CD4-positive, CD25-positive, alpha-beta regulatory T cell (primary cell): Measurements from ENCODE around the gene GPR89B. TPM values are rescaled to one million over a fixed set of nuclear protein-coding genes. Genes with fewer than 3 reads are reported as not detected.
"Not testable (repeated sequence)": the region's sequence is repeated elsewhere in the genome, so short reads cannot be mapped to it uniquely, and the experiment has no call there.

Experiments used
- ATAC-seq, 2 donors: fragments of 150-1000 bp; cut with Tn5 transposase; one replicate each; pipeline ENCODE4 v1.10.0; 2021; ENCODE audit warnings: low read depth in 2 of 2, moderate number of reproducible peaks in 2 of 2, moderate library complexity in 1 of 2
- DNase-seq, 3 donors: peaks; one replicate each; pipeline versions ENCODE4 v3.0.0 to v3.0.0-alpha.2; 2012 to 2022; ENCODE audit warnings: mixed read lengths in 1 of 3
- H3K27ac ChIP-seq: one replicate; pipeline ENCODE4 v1.7.0; 2013; ENCODE audit warnings: mild to moderate bottlenecking, low read length; ENCODE audit not compliant: insufficient read depth, poor library complexity, severe bottlenecking
- H3K27me3 ChIP-seq: one replicate; pipeline ENCODE4 v1.7.0; 2013; ENCODE audit warnings: low read length; ENCODE audit not compliant: control insufficient read depth, insufficient read depth
- H3K36me3 ChIP-seq: one replicate; pipeline ENCODE4 v1.7.0; 2013; ENCODE audit warnings: mild to moderate bottlenecking, low read length, moderate library complexity; ENCODE audit not compliant: control insufficient read depth, insufficient read depth
- H3K4me1 ChIP-seq: 2 replicates; pipeline ENCODE4 v1.7.0; 2013; ENCODE audit warnings: mild to moderate bottlenecking, low read length; ENCODE audit not compliant: insufficient read depth, control insufficient read depth, poor library complexity, severe bottlenecking
- H3K4me3 ChIP-seq: one replicate; pipeline ENCODE4 v1.7.0; 2013; ENCODE audit warnings: low read depth, mild to moderate bottlenecking, low read length, moderate library complexity
- H3K9me3 ChIP-seq, 2 experiments: 1 replicate in 1 of 2; 2 replicates in 1 of 2; pipeline ENCODE4 v1.7.0; 2013; ENCODE audit warnings: low read length in 2 of 2, mild to moderate bottlenecking in 1 of 2, moderate library complexity in 1 of 2; ENCODE audit not compliant: control insufficient read depth in 2 of 2
- H3K27ac Mint-ChIP-seq, 3 donors: one replicate each; pipeline ENCODE4 v1.8.0; 2020 to 2022; ENCODE audit warnings: mild to moderate bottlenecking in 3 of 3, mixed read lengths in 3 of 3, moderate library complexity in 2 of 3
- H3K27me3 Mint-ChIP-seq: one replicate; pipeline ENCODE4 v1.8.0; 2022; ENCODE audit warnings: mild to moderate bottlenecking, mixed read lengths
- H3K36me3 Mint-ChIP-seq: one replicate; pipeline ENCODE4 v1.8.0; 2020; ENCODE audit warnings: mixed read lengths
- H3K4me1 Mint-ChIP-seq, 4 donors: one replicate each; pipeline ENCODE4 v1.8.0; 2020 to 2022; ENCODE audit warnings: mixed read lengths in 4 of 4, mild to moderate bottlenecking in 1 of 4
- H3K4me3 Mint-ChIP-seq, 4 donors: one replicate each; pipeline ENCODE4 v1.8.0; 2020 to 2022; ENCODE audit warnings: mild to moderate bottlenecking in 4 of 4, mixed read lengths in 4 of 4, moderate library complexity in 3 of 4
- H3K9me3 Mint-ChIP-seq, 7 donors: one replicate each; pipeline ENCODE4 v1.8.0; 2020 to 2022; ENCODE audit warnings: mixed read lengths in 7 of 7, mild to moderate bottlenecking in 3 of 7, moderate library complexity in 2 of 7
- polyA plus RNA-seq, 4 donors: library from polyadenylated mRNA; unstranded; fragments of 300-500 nt; fragmentation: Illumina TruSeq; gene quantifications; one replicate each; pipeline ENCODE4 v1.2.3, GENCODE V29; 2021
- total RNA-seq: library from RNA; stranded (reverse); gene quantifications from one replicate; pipeline ENCODE4 v1.2.3, GENCODE V29; 2022

The GPR89B gene
- total and polyA plus RNA-seq, 5 donors from 2014 or later, result 19.1 to 22.6 (median 19.5) TPM

DNA sequence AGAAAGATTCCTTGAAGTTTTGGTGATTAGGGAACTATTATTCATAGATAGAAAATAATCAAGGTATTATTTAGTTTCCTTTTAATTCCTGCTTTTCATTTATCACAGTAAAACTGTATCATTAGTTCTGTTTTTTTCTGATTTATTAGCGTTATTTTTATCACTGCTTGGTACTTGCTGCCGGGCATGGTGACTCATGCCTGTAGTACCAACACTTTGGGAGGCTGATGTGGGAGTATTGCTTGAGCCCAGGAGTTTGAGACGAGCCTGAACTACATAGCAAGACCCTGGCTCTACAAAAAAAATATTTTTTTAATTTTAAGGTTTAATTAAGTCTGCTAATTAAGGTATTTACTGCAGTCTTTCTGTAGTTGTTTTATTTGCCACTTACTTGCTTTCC lies 59.7 kb downstream of the GPR89B start:
- H3K27me3 ChIP-seq, H3K9me3 Mint-ChIP-seq, H3K27ac Mint-ChIP-seq, H3K4me3 Mint-ChIP-seq, H3K4me1 ChIP-seq, H3K27ac ChIP-seq, H3K36me3 Mint-ChIP-seq, H3K36me3 ChIP-seq, DNase-seq, H3K4me3 ChIP-seq, ATAC-seq, H3K27me3 Mint-ChIP-seq, H3K9me3 ChIP-seq, H3K4me1 Mint-ChIP-seq: not testable (repeated sequence)

DNA sequence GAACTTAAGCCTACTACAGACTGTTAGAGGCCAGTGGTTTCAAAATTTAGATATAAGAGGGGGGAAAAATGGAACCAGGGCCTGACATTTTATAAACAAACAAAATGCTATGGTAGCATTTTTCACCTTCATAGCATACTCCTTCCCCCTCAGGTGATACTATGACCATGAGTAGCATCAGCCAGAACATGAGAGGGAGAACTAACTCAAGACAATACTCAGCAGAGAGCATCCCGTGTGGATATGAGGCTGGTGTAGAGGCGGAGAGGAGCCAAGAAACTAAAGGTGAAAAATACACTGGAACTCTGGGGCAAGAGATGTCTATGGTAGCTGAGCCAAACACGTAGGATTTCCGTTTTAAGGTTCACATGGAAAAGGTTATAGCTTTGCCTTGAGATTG lies 64.7 kb downstream of the GPR89B start:
- not testable (repeated sequence) for H3K4me3 Mint-ChIP-seq, H3K4me3 ChIP-seq, H3K4me1 ChIP-seq, H3K9me3 Mint-ChIP-seq, H3K27me3 ChIP-seq, H3K27ac ChIP-seq, H3K36me3 ChIP-seq, DNase-seq, ATAC-seq, H3K27me3 Mint-ChIP-seq, H3K9me3 ChIP-seq, H3K4me1 Mint-ChIP-seq
- peak overlapping the region in 1 of 3 donors; percentile 1 for H3K27ac Mint-ChIP-seq
- peaks cover 12% of the 10 kb centered on the region for H3K36me3 Mint-ChIP-seq

DNA sequence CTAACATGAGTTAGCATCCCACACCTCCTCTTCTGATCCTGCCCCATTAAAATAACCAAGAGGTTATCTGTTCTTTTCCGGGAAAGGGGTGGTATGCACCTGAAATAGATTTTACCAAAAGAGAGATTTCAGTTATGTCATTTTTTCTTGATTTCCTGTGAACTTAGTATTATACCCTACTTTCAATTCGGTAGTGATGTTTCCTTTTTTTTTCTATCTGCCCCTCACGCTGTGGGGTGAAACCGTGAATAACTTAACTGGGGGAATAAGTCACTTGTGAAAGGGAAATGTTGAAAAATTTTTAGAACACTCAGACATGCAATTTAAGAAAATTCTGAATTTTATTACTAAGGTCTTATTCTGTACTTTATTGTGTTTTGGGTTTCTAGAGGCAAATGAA lies 65.2 kb downstream of the GPR89B start:
- not testable (repeated sequence) for ATAC-seq, H3K4me3 Mint-ChIP-seq, H3K36me3 ChIP-seq, H3K9me3 Mint-ChIP-seq, H3K27me3 ChIP-seq, H3K4me1 ChIP-seq, H3K27ac ChIP-seq, H3K27me3 Mint-ChIP-seq, H3K9me3 ChIP-seq, H3K4me3 ChIP-seq
- Mint-ChIP-seq H3K27ac (peak overlapping the region in 1 of 3 donors; percentile 1), H3K4me1 (peaks cover 0 to 11% (median 8%) of the 10 kb centered on the region in 4 donors), H3K36me3 (peaks cover 11% of the 10 kb centered on the region)
- peak in 1 of 3 donors; percentile 10 for DNase-seq

DNA sequence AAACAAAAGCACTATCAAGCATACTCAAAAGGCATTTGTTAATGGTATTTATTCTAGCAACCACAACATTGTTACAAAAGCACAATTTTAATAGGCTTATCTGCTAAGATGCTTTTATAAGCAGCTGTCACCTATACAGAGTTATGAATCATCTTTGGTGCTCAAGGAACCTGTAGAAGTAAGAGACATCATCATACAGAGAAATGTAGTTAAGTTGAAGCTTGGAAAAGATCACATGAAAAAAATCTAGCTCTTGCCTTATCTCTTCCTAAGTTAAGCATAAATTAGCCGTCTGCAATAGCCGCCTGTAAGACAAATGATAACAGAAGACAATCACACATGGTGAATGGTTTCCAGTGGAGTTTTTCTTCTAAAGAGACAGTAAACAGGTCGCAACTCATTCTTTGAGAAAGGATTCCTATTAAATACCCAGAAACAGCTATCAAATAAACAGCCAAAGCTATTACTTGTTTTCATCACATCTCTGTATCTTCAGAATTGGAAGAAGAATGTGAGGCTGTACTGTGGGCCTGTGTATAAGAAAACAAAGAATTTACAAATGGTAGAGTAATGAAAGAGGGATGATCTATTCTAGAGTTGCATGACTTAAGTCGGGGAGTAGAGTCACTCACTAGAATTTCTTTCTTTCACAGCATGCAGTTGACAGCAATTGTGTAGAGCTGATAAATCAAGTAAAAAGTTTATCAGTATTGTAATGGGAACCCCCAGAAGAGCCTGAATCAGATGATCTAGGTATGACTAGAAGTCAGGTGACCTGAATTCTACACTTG lies 65.8 kb downstream of the GPR89B start:
- H3K4me1 ChIP-seq, ATAC-seq, H3K4me3 Mint-ChIP-seq, DNase-seq, H3K9me3 ChIP-seq, H3K36me3 ChIP-seq, H3K27me3 ChIP-seq, H3K4me3 ChIP-seq, H3K9me3 Mint-ChIP-seq, H3K27ac Mint-ChIP-seq, H3K27me3 Mint-ChIP-seq, H3K27ac ChIP-seq: not testable (repeated sequence)
- H3K4me1 Mint-ChIP-seq, result peaks cover 0 to 12% (median 8%) of the 10 kb centered on the region in 4 donors
- H3K36me3 Mint-ChIP-seq, result peaks cover 11% of the 10 kb centered on the region

DNA sequence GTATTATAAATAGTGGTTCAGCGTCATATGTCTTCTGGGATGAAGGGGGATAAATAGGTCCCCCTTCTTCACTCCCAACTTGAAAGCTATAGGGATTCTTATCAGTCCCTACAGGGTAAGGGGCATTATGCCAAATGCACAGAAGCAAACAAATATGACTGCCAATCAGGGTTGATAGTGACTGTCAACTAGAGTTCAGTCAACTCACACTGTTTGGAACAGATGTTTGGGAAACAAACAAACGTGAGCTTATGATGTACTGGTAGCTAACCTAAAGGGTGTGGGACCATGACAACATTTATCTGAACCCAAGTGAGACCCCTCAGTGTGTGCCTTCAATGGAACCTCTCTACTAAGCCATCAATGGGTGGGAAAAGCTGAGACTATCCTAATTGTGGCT lies 67.9 kb downstream of the GPR89B start:
- H3K9me3 Mint-ChIP-seq, H3K27me3 ChIP-seq, H3K36me3 Mint-ChIP-seq, H3K27me3 Mint-ChIP-seq, H3K4me1 ChIP-seq, H3K4me3 ChIP-seq, H3K36me3 ChIP-seq, ATAC-seq, H3K9me3 ChIP-seq, H3K27ac ChIP-seq, DNase-seq, H3K27ac Mint-ChIP-seq, H3K4me3 Mint-ChIP-seq: not testable (repeated sequence)
- H3K4me1 Mint-ChIP-seq, result peaks cover 0 to 11% (median 8%) of the 10 kb centered on the region in 4 donors

DNA sequence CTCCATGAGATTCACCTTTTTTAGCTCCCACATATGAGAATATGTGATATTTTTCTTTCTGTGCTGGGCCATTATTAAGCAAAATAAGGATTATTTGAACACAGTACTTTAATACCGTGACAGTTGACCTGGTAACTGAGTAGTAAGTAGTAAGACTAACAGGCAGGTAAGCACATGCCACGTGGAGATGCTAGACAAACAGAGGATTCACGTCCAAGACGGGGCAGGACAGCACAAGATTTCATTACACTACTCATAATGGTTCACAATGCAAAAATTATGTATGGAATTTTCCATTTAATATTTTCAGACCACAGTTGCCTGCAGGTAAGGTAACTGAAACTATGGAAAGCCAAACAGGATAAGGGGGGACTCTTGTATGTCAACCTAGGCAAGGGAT lies 79.5 kb downstream of the GPR89B start:
- not testable (repeated sequence) for H3K27ac Mint-ChIP-seq, H3K27me3 ChIP-seq, ATAC-seq, H3K36me3 Mint-ChIP-seq, DNase-seq, H3K4me3 ChIP-seq, H3K4me1 ChIP-seq, H3K27ac ChIP-seq, H3K4me3 Mint-ChIP-seq, H3K9me3 ChIP-seq, H3K36me3 ChIP-seq, H3K4me1 Mint-ChIP-seq, H3K9me3 Mint-ChIP-seq
- peaks cover 18% of the 10 kb centered on the region for H3K27me3 Mint-ChIP-seq

DNA sequence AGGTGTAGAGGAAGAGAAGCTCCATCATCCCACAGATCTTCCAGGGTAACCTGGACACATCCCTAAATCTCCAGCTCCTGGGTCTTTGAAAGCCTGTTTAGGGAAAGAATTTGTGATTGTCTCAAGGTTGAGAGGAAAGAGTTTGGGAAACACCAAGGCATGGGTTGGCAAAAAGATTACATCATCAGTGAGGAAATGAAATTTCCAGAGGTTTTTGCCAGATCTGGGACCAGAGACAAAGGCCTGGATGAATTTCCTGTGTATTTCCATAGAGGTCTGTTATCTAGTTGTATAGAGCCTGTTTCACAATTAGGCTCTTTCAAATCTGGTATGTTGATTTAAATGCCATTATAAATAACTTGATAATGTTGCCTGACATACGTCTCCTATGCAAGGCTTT lies 82.3 kb downstream of the GPR89B start:
- Mint-ChIP-seq H3K4me3 (peak overlapping the region in 1 of 4 donors; percentile 84), H3K27me3 (peaks cover 36% of the 10 kb centered on the region), H3K36me3 (no peaks in the 10 kb centered on the region), H3K9me3 (peaks cover 0 to 2% (median 0%) of the 10 kb centered on the region in 7 donors), H3K27ac (no peak overlapping the region), H3K4me1 (peaks cover 0 to 10% (median 2%) of the 10 kb centered on the region in 4 donors)
- H3K4me3 ChIP-seq, result no peak overlapping the region
- H3K9me3 ChIP-seq, result no peaks in the 10 kb centered on the region
- no peaks in the 10 kb centered on the region for H3K36me3 ChIP-seq
- H3K4me1 ChIP-seq, result no peaks in the 10 kb centered on the region
- H3K27me3 ChIP-seq, result peaks cover 3% of the 10 kb centered on the region
- H3K27ac ChIP-seq, result no peak overlapping the region
- ATAC-seq (no peak), DNase-seq (no peak)
